COLO829 (cell line): ENCODE measurements around the gene HDDC2.
A peak's percentile ranks its signal among the peaks of the same experiment; 100 is the strongest.
"Not testable (repeated sequence)": the region's sequence is repeated elsewhere in the genome, so short reads cannot be mapped to it uniquely, and the experiment has no call there.

Experiments used
- DNase-seq: peaks from one replicate; pipeline ENCODE4 v3.0.0; 2012; ENCODE audit warnings: low spot score

Gene HDDC2

DNA sequence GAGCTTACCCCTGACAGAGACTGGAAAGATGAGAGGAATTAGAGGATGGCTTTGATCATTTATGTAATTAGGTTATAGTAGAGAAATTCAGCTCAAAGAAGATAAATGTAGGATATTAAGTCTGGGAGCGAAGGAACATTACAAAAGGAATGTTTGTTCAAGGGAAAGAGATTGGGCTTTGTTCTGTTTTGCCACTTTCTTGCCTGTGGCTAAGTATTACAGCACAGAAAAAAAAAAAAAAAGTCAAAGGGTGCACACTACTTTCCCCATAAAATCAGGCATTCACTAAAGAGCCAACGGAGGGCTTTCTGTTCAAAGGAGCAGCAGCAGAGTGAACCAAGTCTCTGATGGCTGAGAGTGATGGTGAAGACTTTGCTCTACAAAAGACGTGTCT, 5.0 kb upstream of the HDDC2 start:
- DNase-seq: peak; percentile 87

DNA sequence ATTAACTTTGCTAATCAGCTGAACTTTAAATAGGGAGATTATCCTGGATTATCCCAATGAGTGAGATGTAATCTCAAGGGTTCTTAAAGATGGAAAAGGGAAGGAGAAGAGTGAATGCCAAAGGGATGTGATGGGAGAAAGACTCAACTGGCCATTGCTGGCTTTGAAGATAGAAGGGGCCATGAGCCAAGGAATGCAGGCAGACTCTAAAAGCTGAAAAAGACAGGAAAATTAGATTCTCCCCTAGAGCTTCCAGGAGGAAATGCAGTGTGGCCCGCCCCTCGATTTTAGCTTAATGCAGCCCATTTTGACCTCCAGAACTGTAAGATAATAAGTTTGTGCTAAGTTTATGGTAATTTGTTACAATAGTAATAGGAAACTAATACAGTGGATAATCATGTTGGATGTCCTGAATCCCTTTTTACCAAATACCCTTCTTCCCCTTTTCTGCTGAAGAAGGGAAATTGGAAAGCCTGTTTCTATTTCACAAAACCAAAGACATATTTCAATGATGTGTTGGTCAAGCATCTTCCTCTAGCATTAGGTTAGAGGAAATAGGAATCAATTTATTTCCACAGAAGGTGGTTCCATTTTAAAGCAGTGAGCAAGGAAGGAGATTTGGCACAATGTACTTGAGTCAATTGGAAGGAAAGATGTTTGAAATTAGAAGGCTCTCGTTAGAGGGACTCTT, 3.3 kb upstream of the HDDC2 start:
- no peak for DNase-seq

DNA sequence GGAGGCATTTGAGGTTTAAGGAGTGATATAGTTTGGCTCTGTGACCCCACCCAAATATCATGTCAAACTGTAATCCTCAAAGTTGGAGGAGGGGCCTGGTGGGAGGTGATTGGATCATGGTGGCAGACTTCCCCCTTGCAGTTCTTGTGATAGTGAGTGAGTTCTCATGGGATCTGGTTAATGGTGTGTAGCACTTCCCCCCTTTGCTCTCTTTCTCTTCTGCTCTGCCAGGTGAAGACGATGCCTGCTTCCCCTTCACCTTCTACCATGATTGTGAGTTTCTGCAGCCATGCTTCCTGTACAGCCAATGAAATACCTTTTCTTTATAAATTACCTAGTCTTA, 1.7 kb upstream of the HDDC2 start:
- DNase-seq: no peak

DNA sequence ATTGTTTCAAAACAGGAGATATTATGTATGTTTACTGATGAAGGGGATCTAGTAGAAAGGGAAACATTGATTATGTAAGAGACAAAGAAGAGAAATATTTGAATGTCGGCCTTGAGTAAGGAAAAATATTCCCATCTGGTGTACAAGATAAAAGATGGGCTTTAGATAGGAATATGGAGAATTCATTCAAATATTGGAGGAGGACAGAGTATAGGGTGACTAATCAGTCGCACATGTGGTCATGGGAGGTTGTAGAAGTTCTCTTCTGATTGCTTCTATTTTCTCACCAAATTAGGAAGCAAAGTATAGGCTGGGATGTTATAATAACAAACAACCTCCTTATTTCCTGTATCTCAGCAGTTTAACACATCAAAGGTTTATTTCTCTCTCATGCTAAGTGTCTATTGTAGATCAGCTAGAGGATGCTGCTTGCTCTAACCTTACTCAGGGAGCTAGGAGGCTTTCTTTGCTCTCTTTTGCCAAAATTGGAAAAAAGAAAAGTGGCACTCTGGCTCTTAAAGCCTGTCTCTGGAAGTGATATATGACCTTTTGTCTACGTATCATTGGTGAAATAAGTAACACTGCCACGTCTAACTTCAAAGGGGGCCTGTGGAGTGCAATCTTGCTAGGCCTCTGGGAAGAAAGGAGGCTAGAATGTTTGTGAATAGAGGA, 1.2 kb upstream of the HDDC2 start:
- DNase-seq: no peak

DNA sequence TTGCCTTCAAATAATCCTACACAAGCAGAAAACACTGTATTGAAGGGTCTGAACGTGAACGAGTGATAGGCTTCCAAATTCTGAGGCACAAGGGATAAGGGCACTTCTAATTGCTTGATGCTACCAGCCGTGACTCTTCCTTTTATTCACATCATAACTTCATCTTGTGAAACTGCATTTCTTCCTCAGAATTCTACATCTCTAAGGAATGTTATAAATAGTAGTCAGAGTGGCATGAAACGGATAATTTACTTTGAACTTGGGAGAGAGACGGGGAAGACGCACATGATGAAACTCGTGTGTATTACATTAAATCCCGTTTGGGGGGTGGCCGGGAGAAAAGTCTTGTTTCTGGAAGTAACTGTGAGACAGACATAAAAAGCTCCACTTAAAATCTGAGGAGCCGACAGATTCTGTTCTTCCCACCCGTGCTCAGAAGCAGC, 754 bp downstream of the HDDC2 start:
- DNase-seq: no peak

DNA sequence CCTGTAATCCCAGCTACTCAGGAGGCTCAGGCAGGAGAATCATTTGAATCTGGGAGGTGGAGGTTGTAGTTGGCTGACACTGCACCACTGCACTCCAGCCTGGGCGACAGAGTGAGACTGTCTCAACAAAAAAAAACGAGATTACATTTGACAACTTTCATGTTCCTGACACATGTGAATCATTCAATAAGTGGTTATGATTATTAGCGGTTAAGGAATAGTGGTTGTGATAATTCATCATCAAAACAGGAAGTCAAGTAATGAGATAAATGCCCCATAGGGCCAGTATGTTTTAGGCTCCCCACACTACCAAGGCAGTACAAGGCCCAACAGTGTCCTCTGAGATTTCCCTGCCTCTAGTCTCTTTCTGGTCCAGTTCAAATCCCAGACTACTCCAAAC, 2.5 kb downstream of the HDDC2 start:
- no peak for DNase-seq

DNA sequence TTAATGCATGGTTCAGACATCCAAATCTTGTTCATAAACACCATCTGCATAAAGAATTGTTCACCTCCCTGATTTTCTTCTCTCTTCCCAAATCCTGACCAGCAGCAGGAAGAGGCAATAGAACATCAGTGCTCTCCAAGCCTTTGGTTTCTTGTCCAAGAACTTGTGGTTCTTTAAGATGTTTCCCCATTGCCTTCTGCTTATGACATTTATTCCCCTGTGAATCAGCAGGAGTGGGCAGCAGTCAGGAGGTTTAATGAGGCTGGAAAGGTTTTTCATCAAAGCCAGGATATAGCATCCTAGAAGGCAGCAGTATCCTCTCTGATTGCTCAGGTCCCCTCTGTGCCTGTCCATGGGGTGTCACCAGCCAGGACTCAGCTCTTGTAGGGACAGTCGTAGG, 5.3 kb downstream of the HDDC2 start:
- no peak for DNase-seq

DNA sequence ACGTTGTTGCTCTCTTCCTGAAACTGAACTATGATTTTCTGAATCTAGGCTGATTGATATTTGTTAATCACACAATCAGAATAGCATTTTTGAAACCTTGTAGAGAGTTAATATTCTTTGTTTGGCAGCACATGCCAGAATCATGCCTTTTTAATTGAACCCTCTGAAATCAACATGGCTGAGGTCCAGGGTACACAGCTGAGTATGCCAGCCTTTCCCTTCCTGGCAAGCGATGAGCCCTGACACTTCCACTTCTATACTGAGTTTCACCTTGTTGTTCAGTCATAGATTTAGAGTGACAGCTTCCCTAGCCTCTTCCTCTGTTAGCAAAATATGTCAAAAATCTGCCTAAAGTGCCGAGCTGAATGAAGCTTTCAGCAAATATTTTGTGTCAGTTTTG, 6.8 kb downstream of the HDDC2 start:
- DNase-seq: no peak

DNA sequence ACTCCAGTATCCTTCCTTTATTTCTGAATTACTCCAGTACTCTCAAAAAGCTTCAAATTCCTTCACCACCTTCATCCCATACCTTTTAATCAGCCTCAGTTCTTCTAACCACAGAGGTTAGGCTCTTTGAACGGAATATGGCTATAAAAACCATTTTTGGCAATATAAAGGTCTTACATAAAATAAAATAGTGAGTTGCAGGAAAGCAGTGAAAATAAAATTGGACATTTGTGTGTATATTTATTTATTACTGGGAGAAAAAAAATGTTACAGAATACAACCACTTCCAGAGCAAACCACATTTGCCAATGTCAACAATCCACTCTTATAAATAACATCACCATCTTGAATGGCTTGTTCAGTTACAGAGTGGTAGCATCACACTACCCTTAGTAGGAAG, 7.7 kb downstream of the HDDC2 start:
- no peak for DNase-seq

DNA sequence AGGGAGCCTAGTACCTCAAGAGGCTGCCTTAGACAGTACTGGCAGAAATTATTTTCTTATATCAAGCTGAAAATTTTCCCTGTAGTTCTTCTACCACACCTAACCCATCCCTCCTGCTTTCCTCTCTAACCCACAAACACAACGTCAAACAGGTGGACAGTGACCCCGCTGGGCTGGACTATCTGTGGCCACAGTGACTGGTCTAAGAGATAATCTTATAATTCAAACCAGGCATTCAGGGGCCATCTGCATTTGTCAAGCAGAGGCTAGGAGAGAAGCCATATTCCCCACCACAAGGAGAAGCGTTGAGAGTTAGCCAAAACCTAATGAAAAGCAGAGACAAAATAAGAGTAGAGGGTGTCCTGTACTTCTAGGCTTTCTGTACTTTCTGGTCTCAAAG, 8.2 kb downstream of the HDDC2 start:
- DNase-seq: no peak

DNA sequence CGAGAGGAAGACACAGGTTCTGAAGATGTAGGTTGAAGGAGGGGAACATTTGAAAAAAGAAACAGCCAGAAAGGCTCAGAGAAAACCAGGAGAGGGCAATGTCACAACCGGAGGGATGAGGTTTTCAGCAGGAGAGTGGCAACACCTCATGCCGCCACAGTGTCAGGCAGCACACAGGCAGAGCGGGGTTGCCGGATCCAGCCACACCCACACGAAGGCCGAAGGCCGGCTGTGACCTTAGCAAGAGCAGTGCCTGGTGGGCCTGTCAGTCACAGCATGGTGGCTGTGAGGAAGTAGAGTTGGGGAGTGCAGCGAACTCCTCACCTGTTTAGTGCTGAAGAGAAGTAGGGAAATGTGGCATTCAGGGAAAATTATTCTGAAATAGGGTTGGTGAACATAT, 14.0 kb downstream of the HDDC2 start:
- DNase-seq: no peak

DNA sequence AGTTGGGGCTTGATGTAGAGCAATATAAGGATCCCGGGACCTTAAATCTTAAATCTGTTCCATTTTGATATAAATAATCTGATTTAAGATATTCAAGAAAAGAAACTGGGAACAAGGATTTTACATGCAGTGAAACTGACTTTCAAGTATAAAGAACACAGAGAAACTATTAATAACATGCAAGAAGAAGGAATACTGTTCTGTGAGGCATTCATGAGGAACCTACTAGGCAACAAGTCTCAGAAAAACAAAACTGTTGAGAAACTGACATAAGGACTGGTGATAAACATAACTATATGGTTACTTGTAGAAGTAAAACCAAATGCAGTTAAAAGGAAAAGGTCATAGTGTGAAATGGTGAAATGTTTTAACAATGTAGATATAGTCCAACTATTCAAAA, 15.8 kb downstream of the HDDC2 start:
- no peak for DNase-seq

DNA sequence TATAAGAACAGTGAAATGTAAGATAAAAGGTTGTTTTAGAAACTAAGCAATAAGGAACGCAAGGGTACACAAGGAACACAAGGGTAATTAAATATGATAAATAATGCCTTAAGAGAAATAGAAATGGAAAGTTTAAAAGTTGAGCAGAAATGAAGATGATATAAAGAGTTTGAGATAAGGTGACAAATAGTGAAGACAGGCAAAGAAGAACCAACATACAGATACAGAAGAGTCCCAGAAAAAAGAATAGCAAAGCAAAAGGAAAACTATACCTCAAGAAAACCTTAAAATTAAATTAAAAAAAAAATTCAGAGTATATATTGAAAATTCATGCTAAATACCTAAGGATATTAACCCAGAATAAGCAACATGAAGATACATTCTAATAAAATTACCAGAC, 16.4 kb downstream of the HDDC2 start:
- DNase-seq: no peak

DNA sequence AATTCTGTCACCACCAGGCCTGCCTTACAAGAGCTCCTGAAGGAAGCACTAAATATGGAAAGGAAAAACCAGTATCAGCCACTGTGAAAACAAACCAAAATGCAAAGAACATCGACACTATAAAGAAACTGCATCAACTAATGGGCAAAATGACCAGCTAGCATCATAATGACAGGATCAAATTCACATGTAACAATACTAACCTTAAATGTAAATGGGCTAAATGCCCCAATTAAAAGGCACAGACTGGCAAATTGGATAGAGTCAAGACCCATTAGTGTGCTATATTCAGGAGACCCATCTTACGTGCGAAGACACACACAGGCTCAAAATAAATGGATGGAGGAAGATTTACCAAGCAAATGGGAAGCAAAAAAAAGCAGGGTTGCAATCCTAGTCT, 19.3 kb downstream of the HDDC2 start:
- not testable (repeated sequence) for DNase-seq

DNA sequence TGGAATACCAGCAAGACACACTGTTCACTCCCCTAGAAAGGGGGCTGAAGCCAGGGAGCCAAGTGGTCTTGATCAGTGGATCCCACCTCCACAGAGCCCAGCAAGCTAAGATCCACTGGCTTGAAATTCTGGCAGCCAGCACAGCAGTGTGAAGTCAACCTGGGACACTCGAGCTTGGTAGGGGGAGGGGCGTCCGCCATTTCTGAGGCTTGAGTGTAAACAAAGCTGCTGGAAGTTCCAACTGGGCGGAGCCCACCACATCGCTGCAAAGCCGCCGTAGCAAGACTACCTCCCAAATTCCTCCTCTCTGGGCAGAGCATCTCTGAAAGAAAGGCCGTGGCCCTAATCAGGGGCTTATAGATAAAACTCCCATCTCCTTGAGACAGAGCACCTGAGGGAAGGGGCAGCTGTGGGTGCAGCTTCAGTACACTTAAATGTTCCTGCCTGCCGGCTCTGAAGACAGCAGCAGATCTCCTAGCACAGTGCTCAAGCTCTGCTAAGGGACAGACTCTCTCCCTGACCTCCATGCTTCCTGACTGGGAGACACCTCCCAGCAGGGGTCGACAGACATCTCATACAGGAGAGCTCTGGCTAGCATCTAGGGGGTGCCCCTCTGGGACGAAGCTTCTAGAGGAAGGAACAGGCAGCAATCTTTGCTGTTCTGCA, 21.3 kb downstream of the HDDC2 start:
- DNase-seq: not testable (repeated sequence)

DNA sequence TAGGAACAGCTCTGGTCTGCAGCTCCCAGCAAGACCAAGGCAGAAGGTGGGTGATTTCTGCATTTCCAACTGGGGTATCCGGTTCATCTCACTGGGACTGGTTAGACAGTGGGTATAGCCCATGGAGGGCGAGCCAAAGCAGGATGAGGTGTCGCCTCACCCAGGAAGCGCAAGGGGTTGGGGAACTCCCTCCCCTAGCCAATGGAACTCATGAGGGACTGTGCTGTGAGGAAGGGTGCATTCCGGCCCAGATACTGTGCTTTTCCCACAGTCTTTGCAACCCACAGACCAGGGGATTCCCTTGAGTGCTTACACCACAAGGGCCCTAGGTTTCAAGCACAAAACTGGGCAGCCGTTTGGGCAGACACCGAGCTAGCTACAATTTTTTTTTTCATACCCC, 21.8 kb downstream of the HDDC2 start:
- no peak for DNase-seq

DNA sequence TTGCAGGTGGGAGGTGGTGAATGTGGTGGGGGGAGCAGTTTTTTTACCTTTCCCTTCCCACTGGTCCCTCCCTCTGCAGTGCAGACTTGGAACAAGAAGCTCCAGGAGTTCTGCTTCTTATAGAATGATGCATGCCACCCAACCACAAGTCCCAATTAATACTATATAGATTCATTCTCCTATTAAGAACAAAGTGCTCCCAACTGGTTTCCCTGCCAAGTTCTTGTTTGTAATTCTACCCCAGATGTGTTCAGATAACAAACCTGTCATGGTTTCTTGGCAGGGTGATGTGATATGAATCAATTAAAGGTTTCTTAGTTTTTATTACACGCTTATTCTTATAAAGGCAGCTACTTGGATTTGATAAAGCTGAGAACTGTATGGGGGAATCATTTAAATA, 23.9 kb downstream of the HDDC2 start:
- no peak for DNase-seq

DNA sequence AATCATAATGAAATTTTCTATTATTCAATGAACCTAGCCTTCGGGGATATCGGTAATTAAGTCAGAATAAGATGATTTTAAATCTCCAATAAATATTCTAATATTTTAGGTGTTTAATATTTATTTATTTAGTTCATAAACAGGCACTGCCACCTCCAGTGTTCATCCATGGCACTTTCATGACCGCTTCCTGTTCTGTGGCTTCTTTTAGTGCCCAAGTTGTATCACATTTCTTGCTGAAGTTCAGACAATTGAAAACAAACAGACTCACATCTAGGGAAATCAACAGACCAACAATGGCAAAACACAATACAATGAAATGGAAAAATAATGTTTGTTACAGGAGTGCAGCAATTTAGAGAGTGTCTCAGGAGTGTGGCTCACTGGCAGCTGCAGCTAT, 26.0 kb downstream of the HDDC2 start:
- DNase-seq: no peak

DNA sequence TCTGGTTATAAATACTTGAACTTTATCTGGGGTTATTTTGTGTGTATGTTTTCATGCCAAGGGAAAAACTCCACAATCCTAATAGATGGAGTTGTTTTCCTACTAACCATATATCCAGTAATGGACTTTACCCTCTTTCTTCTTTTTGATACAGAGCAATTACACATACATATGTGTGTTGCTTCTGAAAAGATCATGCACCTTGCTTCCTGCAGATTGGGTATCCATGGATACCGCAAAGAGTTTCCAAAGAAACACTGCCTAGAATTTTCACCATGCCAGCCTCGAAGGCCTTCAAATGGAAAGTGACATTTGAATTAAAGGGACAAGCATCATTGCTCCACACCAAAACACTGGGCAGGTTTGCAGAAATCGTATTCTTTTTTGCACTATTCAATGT, 26.8 kb downstream of the HDDC2 start:
- no peak for DNase-seq

DNA sequence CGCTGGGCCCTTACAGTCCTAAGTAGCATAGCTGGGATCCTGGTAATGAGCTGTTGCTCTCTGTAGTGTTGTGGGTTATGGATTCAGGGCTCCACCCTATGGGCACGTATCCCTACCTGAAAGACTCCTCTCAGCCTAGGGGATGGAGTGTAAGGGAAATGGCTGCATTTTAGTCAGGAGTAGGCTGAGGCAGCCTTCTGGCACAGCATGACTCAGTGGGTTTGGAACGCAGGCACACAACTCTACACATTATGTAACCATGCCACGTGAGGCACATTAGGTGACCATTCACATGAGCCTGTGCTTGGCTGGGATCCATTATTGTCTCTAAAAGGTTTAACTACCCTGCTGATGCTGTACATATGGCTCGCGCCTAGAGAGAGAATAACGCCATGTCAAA, 27.8 kb downstream of the HDDC2 start:
- DNase-seq: peak; percentile 42

DNA sequence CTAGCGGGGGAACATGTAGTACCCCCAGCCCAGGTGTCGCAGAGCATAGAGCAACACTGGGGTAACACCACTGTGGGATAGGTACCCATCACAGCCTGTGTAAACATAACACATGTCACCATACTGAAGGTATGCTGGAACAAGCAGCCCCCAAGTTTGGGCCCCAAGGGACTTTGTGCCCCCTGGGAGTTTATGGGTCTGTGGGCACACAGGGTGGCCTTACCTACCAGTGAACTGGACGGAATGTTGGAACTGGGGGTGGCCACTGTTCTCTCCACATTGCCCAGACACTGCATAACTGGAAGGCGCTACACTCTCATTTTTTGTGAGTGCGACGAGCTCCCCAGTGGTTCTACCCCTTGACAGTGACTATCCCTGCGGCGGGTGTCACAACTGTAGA, 28.5 kb downstream of the HDDC2 start:
- no peak for DNase-seq

DNA sequence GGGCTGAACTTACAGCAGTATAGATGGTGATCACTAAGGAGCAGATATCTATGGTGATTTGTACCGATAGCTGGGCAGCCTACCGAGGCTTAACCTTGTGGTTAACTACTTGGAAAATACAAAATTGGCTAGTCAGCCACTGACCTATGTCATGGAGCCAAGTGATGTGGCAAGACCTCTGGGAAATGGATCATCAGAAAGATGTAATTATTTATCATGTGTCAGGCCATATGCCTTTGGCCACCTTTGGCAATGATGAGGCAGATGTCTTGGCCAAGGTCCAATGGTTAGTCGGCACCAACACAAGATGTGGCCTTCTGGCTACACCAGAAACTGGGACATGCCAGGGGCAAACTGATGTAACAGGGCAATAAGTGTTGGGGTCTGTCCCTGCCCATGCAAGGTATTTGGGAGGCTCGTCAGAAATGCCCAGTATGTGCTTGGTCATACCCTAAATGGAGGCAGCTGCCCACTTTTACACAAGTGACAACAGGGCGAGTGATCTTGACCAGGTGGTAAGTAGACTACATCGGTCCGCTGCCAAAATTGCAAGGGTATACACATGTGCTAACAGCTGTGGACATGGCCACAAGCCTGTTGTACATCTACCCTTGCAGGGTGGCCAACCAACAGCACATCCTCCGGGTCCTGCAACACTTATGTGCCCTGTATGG, 30.1 kb downstream of the HDDC2 start:
- no peak for DNase-seq

DNA sequence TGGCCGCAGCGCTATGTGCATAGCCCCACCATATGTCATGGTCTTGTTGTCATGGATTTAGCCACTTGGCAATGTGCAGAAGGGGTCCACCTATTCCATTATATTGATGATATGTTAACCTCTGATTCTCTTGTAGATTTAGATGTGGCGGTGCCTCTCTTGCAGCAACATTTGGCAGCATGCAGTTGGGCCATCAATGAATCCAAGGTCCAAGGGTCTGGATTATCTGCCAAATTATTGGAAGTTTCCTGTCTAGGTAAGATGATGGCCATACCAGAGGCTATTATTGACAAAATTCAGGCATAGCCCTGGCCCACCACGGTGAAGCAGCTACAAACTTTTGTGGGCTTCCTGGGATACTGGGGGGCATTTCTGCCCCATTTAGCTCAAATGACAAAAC, 31.4 kb downstream of the HDDC2 start:
- DNase-seq: no peak
